Endothelial cell of umbilical vein (primary cell): Measurements from ENCODE around the gene ZNF593.

Experiments used
- EZH2 ChIP-seq: IDR thresholded peaks from 2 replicates; pipeline ENCODE4 v1.6.1; 2012; ENCODE audit warnings: borderline replicate concordance, low read depth, mild to moderate bottlenecking, moderate library complexity, low read length, inconsistent platforms; ENCODE audit not compliant: severe bottlenecking
- FOS ChIP-seq: IDR thresholded peaks from 2 replicates; pipeline ENCODE4 v1.6.1; 2011; ENCODE audit warnings: mild to moderate bottlenecking, low read length, moderate library complexity, borderline replicate concordance; ENCODE audit not compliant: insufficient read depth
- MAX ChIP-seq: IDR thresholded peaks from 2 replicates; pipeline ENCODE4 v1.6.1; 2011; ENCODE audit not compliant: insufficient read depth, insufficient read length
- MYC ChIP-seq: IDR thresholded peaks from one replicate; pipeline ENCODE4 v1.6.1; 2011; ENCODE audit warnings: mild to moderate bottlenecking, low read depth, low read length
- POLR2A ChIP-seq: IDR thresholded peaks from 2 replicates; pipeline ENCODE4 v1.6.1; 2012; ENCODE audit warnings: low read depth, mild to moderate bottlenecking, control low read depth, low read length
- POLR2AphosphoS5 ChIP-seq: IDR thresholded peaks from 2 replicates; pipeline ENCODE4 v1.6.1; 2012; ENCODE audit warnings: low read depth, mild to moderate bottlenecking, control low read depth, low read length, moderate library complexity; ENCODE audit not compliant: insufficient read depth
- TF ChIP-seq, protein P1 (sequence below), 2 donors: IDR thresholded peaks; 1 replicate in 1 of 2; 2 replicates in 1 of 2; pipeline ENCODE4 v1.5.1; 2011; ENCODE audit warnings: low read length in 2 of 2, mild to moderate bottlenecking in 2 of 2, moderate library complexity in 2 of 2, control low read depth in 1 of 2, inconsistent platforms in 1 of 2, low read depth in 1 of 2; ENCODE audit not compliant: insufficient read depth in 1 of 2; ENCODE audit errors: extremely low read depth in 1 of 2

DNA sequence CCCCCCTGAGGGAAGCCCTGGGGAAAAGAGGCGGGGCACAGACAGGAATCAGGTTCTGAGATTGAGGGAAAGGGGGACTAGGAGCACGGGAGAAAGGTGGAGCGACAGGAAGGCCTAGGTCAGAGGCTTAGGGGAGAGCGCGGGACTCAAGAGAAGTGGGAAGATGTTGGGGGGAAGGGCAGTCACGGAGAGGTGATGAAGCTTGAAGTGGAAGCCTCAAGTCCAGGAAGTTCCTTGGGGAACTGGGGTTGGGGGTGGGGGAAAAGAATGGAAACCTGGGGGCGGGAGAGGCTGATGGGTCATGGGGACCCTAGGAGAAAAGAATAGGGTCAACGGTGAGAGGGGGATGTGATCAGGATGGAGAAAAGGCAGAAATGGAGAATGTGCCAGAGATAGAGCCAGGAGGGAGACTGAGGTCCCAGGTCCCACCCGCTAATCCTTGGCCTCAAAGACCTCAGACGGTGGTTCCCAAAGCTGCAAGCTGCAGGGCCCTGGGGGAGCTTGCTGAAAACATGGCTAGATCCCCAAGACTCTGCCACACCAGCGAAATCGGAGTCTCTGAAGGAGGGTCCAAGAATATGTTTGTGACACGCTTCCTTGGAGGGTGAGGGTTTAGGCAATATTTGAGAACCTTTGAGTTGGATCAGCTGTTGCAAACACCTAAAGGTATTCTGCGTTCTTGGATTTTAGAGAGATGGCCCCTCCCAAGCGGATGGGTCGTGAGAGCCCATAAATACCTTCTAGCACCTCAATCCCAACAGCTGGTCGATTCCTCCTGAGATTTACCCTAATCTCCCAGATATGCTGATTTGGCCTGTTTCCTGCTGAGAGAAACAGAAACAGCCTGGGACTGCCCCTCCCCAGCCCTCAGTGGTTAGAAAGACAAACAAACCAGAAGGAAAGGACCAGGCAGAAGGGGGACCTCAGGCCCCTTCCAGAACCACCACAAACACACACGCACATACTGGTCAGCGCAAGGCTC is 4.6 kb upstream of the ZNF593 start:
- TF ChIP-seq, protein P1, sequence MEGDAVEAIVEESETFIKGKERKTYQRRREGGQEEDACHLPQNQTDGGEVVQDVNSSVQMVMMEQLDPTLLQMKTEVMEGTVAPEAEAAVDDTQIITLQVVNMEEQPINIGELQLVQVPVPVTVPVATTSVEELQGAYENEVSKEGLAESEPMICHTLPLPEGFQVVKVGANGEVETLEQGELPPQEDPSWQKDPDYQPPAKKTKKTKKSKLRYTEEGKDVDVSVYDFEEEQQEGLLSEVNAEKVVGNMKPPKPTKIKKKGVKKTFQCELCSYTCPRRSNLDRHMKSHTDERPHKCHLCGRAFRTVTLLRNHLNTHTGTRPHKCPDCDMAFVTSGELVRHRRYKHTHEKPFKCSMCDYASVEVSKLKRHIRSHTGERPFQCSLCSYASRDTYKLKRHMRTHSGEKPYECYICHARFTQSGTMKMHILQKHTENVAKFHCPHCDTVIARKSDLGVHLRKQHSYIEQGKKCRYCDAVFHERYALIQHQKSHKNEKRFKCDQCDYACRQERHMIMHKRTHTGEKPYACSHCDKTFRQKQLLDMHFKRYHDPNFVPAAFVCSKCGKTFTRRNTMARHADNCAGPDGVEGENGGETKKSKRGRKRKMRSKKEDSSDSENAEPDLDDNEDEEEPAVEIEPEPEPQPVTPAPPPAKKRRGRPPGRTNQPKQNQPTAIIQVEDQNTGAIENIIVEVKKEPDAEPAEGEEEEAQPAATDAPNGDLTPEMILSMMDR (IDR thresholded peaks at IDR 0.05; ENCODE audit: extremely low read depth in 1 of 2, insufficient read depth in 1 of 2, low read depth in 1 of 2, low read length in 2 of 2), result no peak
- no peak for TF ChIP-seq EZH2
- no peak for TF ChIP-seq FOS
- TF ChIP-seq MAX, result no peak
- no peak for TF ChIP-seq MYC
- TF ChIP-seq POLR2AphosphoS5, result no peak
- no peak for TF ChIP-seq POLR2A
